SJCRH30 (cell line): ENCODE results near the gene RUNDC1. TPM values are rescaled to one million over a fixed set of nuclear protein-coding genes. Genes with fewer than 3 reads are reported as not detected.

Source experiments
- DNase-seq, 2 experiments: peaks; one replicate each; pipeline ENCODE4 v3.0.0-alpha.2; 2015 to 2020
- H3K27ac ChIP-seq: fragments of 250-450 bp; sonication (Bioruptor Pico); 2 replicates; pipeline ENCODE4 v1.5.1; 2020; ENCODE audit warnings: mild to moderate bottlenecking, moderate library complexity
- H3K27me3 ChIP-seq: fragments of 250-450 bp; sonication (Bioruptor Pico); 2 replicates; pipeline ENCODE4 v1.5.1; 2020; ENCODE audit warnings: mild to moderate bottlenecking, moderate library complexity
- H3K36me3 ChIP-seq: fragments of 250-450 bp; sonication (Bioruptor Pico); 2 replicates; pipeline ENCODE4 v1.5.1; 2020; ENCODE audit warnings: mild to moderate bottlenecking, moderate library complexity
- H3K4me1 ChIP-seq: fragments of 250-450 bp; sonication (Bioruptor Pico); 2 replicates; pipeline ENCODE4 v1.5.1; 2020; ENCODE audit warnings: mild to moderate bottlenecking, moderate library complexity
- H3K4me3 ChIP-seq: fragments of 250-450 bp; sonication (Bioruptor Pico); 2 replicates; pipeline ENCODE4 v1.5.1; 2020; ENCODE audit warnings: mild to moderate bottlenecking, moderate library complexity
- H3K9me3 ChIP-seq: fragments of 250-450 bp; sonication (Bioruptor Pico); replicated peaks from 2 replicates; pipeline ENCODE4 v1.5.1; 2020; ENCODE audit warnings: mild to moderate bottlenecking, moderate library complexity
- total RNA-seq: library from RNA; depleted of rRNA; stranded (reverse); fragments of >200 nt; shearing (Covaris generic); gene quantifications from 2 replicates; pipeline ENCODE4 v1.2.3, GENCODE V29; 2014

RUNDC1 gene
- total RNA-seq, 1 experiment from 2014 or later, result 11.9 TPM

GRCh38 chr17:43003542-43004172 is 23.3 kb downstream of the RUNDC1 start:
- Histone ChIP-seq H3K4me3 (no peak overlapping the region), H3K9me3 (no peaks in the 10 kb centered on the region), H3K36me3 (peaks cover 58% of the 10 kb centered on the region), H3K4me1 (no peaks in the 10 kb centered on the region), H3K27me3 (no peaks in the 10 kb centered on the region), H3K27ac (no peak overlapping the region)
- DNase-seq, result peak in 1 of 2 experiments; percentile 31

DNA sequence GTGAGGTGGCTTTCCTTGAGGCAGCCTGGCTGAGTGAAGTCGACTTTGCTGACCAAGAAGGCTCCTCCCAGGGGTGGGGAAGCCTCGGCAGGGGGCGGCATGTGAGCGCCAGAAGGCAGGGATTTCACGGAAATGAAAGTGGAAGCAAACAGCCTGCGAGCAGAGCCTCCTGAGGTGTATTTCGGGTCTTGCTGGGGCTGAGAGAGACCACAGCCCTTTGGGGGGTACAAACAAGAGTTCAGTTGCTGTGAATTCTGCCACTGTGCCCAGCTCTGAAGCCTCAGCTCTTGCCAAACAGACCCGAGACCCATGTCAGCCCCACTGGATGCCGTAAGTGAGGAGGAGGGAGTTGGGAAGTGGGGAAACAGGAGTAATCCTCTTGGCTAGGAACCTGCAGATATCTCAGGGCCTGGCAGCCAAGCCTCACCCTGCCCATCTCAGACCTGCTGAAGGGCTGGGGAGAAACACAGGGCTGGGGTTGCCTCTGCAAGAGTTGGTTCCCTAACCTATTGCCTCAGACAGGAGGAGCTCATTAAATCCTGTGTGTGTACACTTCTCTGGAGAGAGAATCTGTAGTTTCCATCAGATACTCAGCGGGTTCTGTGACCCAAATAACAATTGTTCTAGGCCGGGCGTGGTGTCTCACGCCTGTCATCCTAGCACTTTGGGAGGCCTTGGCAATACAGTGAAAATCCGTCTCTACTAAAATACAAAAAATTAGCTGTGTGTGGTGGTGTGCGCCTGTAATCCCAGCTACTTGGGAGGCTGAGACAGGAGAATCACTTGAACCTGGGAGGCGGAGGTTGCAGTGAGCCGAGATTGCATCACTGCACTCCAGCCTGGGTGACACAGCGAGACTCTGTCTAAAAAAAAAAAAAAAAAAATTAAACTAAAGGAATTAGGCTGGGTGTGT is 26.5 kb downstream of the RUNDC1 start, which contains the start of gene IFI35:
TSS of gene IFI35 (plus strand) at position 146 of the 913 bp plus-strand sequence. CDS start at position 310, 164 bp downstream.
- no peak within 1 kb of the TSS for H3K27ac ChIP-seq
- H3K4me1 ChIP-seq, result no peaks in the 10 kb centered on the region
- H3K4me3 ChIP-seq, result no peak within 1 kb of the TSS
- no peaks in the 10 kb centered on the region for H3K27me3 ChIP-seq
- no peak for DNase-seq
- H3K36me3 ChIP-seq, result peaks cover 25% of the 10 kb centered on the region
- no peaks in the 10 kb centered on the region for H3K9me3 ChIP-seq

DNA sequence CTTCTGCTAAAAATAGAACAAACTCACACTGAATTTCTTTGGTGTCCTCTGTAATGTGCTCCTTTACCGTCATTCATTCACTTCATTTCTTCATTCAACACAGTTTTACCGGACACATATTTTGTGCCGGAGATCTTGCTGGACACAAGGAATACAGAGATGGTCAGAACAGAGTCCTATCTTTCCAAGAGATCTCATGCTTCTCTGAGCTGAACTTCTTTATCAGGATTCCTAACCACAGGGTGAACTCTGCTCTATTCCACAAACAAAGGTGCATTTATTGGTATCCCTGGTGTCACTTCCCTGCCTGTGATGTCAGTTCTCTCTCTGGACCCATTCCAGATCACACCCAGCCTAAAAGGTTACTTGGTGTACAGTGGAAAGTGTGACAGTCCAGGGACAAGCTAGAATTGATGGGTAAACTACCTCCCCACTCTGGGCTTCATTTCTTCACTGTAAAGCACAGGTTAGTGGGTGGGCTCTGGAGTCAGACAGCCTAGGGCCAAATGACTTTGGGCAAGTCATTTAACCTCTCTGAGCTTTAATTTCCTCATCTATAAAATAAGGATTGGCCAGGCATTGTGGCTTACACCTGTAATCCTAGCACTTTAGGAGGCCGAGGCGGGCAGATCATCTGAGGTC is 30.4 kb downstream of the RUNDC1 start:
- no peak overlapping the region for H3K27ac ChIP-seq

GRCh38 chr17:43011728-43012472 is 31.5 kb downstream of the RUNDC1 start:
- Histone ChIP-seq H3K4me3 (no peak overlapping the region), H3K36me3 (no peaks in the 10 kb centered on the region)
- DNase-seq, result no peak

More for the DNA sequence above, 30.4 kb downstream of the RUNDC1 start:
- DNase-seq, result no peak
- Histone ChIP-seq H3K4me1 (no peaks in the 10 kb centered on the region), H3K27me3 (no peaks in the 10 kb centered on the region), H3K9me3 (no peaks in the 10 kb centered on the region), H3K36me3 (no peaks in the 10 kb centered on the region), H3K4me3 (no peak overlapping the region)

DNA sequence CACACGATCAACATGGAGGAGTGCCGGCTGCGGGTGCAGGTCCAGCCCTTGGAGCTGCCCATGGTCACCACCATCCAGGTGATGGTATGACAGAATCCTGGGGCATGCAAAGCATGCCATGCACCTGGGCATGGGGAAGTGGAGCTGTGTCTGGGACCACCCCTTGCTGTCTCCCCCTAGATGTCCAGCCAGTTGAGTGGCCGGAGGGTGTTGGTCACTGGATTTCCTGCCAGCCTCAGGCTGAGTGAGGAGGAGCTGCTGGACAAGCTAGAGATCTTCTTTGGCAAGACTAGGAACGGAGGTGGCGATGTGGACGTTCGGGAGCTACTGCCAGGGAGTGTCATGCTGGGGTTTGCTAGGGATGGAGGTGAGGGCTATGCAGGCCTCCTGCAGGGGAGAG is 32.9 kb downstream of the RUNDC1 start:
- Histone ChIP-seq H3K4me1 (no peaks in the 10 kb centered on the region), H3K9me3 (no peaks in the 10 kb centered on the region), H3K36me3 (no peaks in the 10 kb centered on the region), H3K27me3 (no peaks in the 10 kb centered on the region), H3K4me3 (no peak overlapping the region), H3K27ac (no peak overlapping the region)
- DNase-seq, result no peak

More at GRCh38 chr17:43011728-43012472, 31.5 kb downstream of the RUNDC1 start:
- Histone ChIP-seq H3K27ac (no peak overlapping the region), H3K4me1 (no peaks in the 10 kb centered on the region), H3K9me3 (no peaks in the 10 kb centered on the region), H3K27me3 (no peaks in the 10 kb centered on the region)

DNA sequence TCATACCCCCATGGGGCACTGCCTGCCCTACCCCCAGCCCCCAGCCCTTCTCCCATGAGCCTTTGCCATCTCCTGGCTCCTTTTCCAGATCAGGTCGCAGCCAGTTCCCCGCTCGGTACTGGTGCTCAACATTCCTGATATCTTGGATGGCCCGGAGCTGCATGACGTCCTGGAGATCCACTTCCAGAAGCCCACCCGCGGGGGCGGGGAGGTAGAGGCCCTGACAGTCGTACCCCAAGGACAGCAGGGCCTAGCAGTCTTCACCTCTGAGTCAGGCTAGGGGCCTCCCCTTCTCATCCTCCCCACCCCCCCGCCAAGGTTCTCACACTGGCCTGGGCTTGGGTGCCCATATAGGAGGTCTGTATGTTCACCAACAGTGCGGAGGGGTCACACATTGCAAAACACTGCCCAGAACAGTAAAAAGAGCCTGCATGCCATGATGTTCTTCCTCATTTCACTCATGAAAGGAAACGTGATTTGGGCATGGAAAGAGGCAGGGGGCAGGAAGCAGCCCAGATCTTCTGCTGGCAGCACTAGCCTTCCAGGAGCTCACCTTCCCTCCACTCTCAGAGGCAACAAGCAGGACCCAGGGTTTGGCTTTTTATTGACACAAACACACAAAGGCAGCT is 33.8 kb downstream of the RUNDC1 start:
- Histone ChIP-seq H3K36me3 (no peaks in the 10 kb centered on the region; the same call in 1 of the 2 replicates), H3K9me3 (no peaks in the 10 kb centered on the region), H3K4me1 (no peaks in the 10 kb centered on the region), H3K27ac (no peak overlapping the region), H3K27me3 (no peaks in the 10 kb centered on the region), H3K4me3 (no peak overlapping the region)
- DNase-seq, result no peak

DNA sequence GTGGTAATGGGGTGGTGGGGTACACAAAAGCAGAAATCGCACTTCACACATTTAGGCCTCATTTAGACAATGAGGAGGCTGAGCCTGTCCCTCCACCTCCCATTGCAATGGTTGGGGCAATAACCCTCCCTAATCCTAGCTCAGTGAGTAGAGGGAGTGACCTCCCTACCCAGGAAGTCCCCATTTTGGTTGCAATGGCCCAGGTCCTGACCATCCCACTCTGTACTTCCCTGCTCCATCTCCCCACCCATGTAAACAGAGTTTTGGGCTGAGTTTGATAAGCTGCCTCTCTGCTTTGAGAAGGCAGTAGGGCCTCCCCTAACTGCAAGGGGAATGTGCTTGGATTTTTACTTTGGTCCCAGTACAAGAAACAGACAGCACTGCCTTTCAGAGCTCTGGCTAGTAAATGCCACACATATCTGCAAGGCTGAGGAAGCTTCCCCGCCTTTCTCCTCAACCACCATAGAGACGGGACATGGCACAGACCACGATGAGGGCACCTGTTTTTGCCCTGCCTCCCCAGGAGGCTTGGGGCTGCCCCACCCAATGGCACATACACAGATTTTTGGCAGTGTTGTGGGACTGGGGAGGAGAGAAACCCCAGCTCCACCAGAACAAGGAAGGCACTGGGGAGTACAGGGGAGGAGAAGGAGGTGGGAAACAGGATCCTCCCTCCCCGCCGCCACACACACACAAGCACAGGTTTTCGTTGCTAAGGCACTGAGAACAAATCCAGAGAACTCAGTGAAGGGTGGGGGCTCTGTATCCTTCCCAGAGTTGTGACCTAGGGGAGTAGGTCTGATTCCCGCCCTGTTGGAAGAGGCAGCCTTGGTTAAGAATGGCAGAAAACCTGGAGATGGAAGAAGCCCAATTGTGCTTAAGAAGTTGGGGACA is 34.5 kb downstream of the RUNDC1 start:
- H3K36me3 ChIP-seq, result no peaks in the 10 kb centered on the region; the same call in 1 of the 2 replicates
- no peak overlapping the region for H3K27ac ChIP-seq
- DNase-seq, result no peak
- H3K4me1 ChIP-seq, result no peaks in the 10 kb centered on the region
- no peak overlapping the region for H3K4me3 ChIP-seq
- no peaks in the 10 kb centered on the region for H3K27me3 ChIP-seq
- no peaks in the 10 kb centered on the region for H3K9me3 ChIP-seq

GRCh38 chr17:43015579-43015978 is 35.2 kb downstream of the RUNDC1 start:
- Histone ChIP-seq H3K36me3 (no peaks in the 10 kb centered on the region; the same call in 1 of the 2 replicates), H3K27me3 (no peaks in the 10 kb centered on the region), H3K4me3 (no peak overlapping the region), H3K27ac (no peak overlapping the region), H3K9me3 (no peaks in the 10 kb centered on the region), H3K4me1 (no peaks in the 10 kb centered on the region)
- DNase-seq, result no peak

DNA sequence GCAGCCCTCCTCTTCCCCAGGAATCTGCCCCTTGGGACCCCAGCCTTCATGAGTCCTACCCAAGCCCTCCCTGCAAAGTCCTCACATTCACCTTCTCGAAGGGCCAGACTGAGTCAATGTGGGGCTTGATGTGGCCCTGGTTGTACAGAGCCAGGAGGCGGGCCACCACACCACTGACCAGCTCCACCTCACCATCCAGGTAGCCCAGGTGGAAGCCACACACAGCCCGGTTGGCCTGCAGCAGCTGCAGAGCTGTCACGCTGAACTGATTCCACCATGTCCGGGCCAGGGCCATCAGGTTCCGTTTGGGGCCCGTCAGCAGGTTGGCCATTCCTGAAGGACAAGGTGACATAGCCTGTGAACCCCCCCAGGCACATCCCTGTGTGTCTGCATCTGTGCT is 35.9 kb downstream of the RUNDC1 start:
- Histone ChIP-seq H3K36me3 (no peaks in the 10 kb centered on the region; the same call in 1 of the 2 replicates), H3K27ac (no peak overlapping the region), H3K4me1 (no peaks in the 10 kb centered on the region), H3K9me3 (no peaks in the 10 kb centered on the region), H3K27me3 (no peaks in the 10 kb centered on the region), H3K4me3 (no peak overlapping the region)
- DNase-seq, result no peak

GRCh38 chr17:43018008-43018853 is 37.9 kb downstream of the RUNDC1 start:
- Histone ChIP-seq H3K4me3 (no peak overlapping the region), H3K9me3 (no peaks in the 10 kb centered on the region), H3K4me1 (no peaks in the 10 kb centered on the region), H3K27ac (no peak overlapping the region), H3K27me3 (no peaks in the 10 kb centered on the region), H3K36me3 (no peaks in the 10 kb centered on the region; the same call in 1 of the 2 replicates)
- DNase-seq, result peak in 1 of 2 experiments; percentile 31

DNA sequence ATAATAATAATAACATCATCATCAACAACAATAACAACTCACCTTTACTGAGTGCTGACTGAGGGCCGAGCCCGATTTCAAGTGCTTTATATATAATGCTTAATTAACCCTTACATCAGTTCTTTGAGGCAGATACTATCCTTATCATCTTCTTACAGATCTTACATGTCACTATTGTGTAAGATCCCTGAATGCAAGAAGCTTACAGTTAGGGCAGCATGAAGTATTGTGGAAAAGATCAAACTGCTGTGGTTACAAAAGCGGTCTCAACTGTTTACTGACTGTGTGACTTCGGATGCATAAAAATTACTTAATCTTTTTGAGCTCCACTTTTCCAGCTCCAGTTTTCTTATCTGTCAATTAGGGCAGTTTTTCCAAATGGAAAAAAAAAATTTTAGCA is 38.6 kb downstream of the RUNDC1 start:
- Histone ChIP-seq H3K9me3 (no peaks in the 10 kb centered on the region), H3K27ac (no peak overlapping the region), H3K36me3 (no peaks in the 10 kb centered on the region; the same call in 1 of the 2 replicates), H3K4me1 (no peaks in the 10 kb centered on the region), H3K27me3 (no peaks in the 10 kb centered on the region), H3K4me3 (no peak overlapping the region)
- DNase-seq, result no peak

GRCh38 chr17:43019418-43019817 is 39.1 kb downstream of the RUNDC1 start:
- no peak for DNase-seq
- Histone ChIP-seq H3K27me3 (no peaks in the 10 kb centered on the region), H3K4me3 (no peak overlapping the region), H3K36me3 (no peaks in the 10 kb centered on the region; the same call in 1 of the 2 replicates), H3K27ac (no peak overlapping the region), H3K4me1 (no peaks in the 10 kb centered on the region), H3K9me3 (no peaks in the 10 kb centered on the region)
